CD4-positive, alpha-beta T cell treated with Interleukin-15 for 4 hours (primary cell): ENCODE results near the gene AJAP1.
"Not testable (repeated sequence)": the region's sequence is repeated elsewhere in the genome, so short reads cannot be mapped to it uniquely, and the experiment has no call there.

Experiments
- DNase-seq: peaks from one replicate; pipeline ENCODE4 v3.0.0-alpha.2; 2020; ENCODE audit warnings: low spot score

Gene AJAP1

GRCh38 chr1:4657960-4658541, 3.6 kb downstream of the AJAP1 start:
- DNase-seq: no peak

GRCh38 chr1:4658643-4659628, 4.5 kb downstream of the AJAP1 start:
- no peak for DNase-seq

DNA sequence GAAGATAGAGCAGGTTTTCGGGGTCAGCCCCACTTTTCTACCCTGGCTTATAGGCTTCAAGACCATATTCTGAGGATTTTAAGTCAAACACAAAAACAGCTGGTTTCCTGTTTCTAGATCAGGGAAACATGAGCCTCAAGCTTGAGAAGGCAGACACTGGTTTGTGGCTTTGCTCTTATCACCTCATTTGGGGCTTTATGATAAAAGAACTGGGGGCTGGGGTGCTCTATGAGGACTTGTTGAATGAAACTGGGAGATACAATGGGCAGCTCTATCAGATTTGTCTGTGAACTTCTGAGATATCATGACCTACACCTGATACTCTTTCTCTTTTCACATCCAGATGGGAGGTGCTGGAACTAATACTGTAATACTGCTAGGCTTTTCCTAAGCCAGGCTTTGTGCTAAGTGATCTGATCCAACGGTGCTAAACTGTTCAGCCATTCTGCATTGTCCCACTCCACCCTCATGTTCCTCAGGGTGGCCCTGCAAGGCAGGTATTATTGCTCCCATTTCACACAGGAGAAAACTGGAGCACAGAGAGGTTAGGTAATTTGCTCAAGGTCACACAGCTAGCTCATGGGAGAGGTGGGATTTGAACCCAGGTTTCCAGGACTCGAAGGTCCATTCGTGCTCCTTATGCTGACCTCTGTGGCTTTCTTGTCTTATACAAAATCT, 6.6 kb downstream of the AJAP1 start:
- DNase-seq: no peak

DNA sequence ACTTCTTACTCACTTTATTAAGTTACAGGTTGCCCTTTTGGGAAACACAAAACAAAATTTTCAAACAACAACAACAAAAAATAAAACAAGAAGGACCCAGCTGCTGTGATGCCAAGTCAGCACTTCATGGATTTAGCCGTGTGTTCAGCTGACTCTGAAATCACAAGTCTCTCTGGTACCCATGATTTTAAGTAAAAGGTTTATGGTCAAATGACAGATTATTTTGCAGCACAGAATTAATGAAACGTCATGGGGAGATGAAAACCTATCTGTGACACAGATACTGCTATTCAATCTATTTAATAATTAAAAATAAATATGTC, 7.1 kb downstream of the AJAP1 start:
- no peak for DNase-seq

GRCh38 chr1:4662168-4662567, 7.8 kb downstream of the AJAP1 start:
- DNase-seq: no peak

DNA sequence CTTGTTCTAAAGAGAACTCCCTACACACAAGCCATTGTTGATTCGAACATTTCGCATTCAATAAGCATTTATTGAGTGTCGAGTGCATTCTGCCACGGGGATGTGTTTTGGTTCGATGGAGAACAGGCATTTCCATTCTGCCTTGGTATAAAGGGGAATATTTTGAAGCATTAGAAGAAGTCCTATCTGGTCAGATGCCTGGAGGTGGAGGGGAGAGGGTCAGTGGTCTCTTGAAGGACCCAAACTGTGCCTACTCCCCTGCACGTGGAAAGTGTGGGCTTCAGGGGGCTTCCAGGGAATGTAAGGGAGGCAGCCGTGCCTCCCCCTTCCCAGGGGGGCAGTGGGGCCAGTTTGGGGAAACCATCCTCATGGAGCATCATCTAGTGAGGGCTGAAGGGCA, 8.3 kb downstream of the AJAP1 start:
- DNase-seq: no peak

GRCh38 chr1:4664095-4664494, 9.7 kb downstream of the AJAP1 start:
- DNase-seq: no peak

- DNase-seq: no peak
These were observed 10.2 kb downstream of the AJAP1 start for GRCh38 chr1:4664606-4665005.

GRCh38 chr1:4665456-4665855, 11.0 kb downstream of the AJAP1 start:
- DNase-seq: no peak

DNA sequence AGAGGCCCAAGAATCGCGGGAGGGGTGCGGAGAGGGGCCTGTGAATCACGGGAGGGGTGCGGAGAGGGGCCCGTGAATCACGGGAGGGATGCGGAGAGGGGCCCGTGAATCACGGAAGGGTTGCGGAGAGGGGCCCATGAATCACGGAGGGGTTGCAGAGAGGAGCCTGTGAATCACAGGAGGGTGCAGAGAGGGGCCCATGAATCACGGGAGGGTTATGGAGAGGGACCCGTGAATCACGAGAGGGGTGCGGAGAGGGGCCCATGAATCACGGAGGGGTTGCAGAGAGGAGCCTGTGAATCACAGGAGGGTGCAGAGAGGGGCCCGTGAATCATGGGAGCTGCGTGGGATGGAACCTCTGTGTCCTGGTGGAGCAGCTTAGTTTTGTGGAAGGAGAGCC, 12.3 kb downstream of the AJAP1 start:
- DNase-seq: not testable (repeated sequence)

- DNase-seq: no peak
These were observed 14.6 kb downstream of the AJAP1 start for GRCh38 chr1:4668743-4669700.

GRCh38 chr1:4670265-4670664, 15.9 kb downstream of the AJAP1 start:
- no peak for DNase-seq

DNA sequence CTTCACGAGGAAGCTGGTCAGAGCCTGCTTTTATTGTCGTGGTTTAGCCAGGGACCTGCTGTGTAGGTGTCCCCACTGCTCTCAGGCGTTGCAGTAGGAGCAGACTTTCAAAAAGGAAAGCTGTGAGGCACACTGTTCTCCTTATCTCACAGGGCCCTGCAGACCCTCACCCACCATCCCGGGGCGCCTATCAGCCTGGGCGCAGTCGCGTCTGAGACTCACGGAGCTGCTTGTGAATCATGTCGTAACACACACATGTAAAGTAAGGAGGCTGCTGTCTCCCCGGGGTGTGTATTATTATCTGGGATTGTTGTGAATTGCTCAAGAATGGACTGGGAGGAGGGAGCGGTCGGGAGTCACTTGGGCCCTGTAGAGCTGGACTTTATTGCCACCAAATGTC, 17.4 kb downstream of the AJAP1 start:
- no peak for DNase-seq

DNA sequence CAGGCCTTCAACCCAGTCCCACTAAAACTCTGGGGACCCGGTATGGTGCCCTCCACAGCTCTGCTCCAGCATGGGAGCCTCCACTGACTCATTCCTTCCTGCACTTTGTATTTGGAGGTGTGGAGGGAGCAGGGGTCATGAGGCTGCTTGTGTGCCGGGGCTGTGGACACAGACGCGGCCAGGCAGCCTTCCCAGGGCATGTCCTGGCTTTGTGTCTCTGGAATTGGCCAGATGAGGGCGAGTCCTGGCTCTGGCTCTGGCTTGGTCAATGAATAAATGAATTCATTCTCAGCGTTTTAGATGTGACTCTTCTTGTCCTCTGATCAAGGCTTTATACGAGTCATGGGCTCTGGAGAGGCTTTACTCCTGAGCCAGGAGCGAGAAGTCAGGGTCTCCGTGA, 19.1 kb downstream of the AJAP1 start:
- DNase-seq: no peak

DNA sequence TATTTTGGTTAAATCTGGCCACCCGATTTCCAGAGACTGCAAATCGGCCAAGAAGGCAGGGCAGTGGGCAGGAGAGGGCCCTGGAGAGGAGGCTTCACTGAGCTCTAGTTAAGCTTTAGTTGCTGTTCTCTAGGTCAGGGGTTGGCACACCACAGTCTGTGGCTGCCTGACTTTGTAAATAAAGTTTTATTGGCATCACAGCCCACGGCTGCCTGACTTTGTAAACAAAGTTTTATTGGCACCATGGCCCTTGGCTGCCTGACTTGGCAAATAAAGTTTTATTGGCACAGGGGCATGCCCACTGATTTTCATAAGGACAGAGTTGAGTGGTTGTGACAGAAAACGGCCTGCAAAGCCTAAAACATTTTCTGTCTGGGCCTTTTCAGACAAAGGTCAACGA, 19.7 kb downstream of the AJAP1 start:
- no peak for DNase-seq

GRCh38 chr1:4674676-4675075, 20.3 kb downstream of the AJAP1 start:
- no peak for DNase-seq

- no peak for DNase-seq
These were observed 21.2 kb downstream of the AJAP1 start for GRCh38 chr1:4675454-4676186.

GRCh38 chr1:4676253-4676652, 21.8 kb downstream of the AJAP1 start:
- DNase-seq: no peak

- no peak for DNase-seq
These were observed 23.2 kb downstream of the AJAP1 start for GRCh38 chr1:4677608-4678007.

GRCh38 chr1:4678066-4678717, 23.8 kb downstream of the AJAP1 start:
- no peak for DNase-seq

- no peak for DNase-seq
These were observed 26.6 kb downstream of the AJAP1 start for GRCh38 chr1:4681026-4681425.
